ENCODE measurements around the gene MYL9. TPM values are rescaled to one million over a fixed set of nuclear protein-coding genes. Genes with fewer than 3 reads are reported as not detected.

Gene MYL9
- total and polyA plus RNA-seq, 2 of the 4 experiments (the other 2 are of a cell fraction), result 97.5 to 425 TPM

- Histone ChIP-seq H3K79me1 (ENCODE audit: low read depth in 1 of 2, low read length in 2 of 2) (peaks cover 30 to 87% of the 10 kb centered on the region in 2 experiments), H3K56ac (ENCODE audit: extremely low read depth, insufficient read depth, low read length) (no peak overlapping the region), H4K8ac (ENCODE audit: low read depth in 2 of 2, low read length in 2 of 2) (no peak overlapping the region), H3K4me2 (ENCODE audit: low read depth, low read length) (no peak overlapping the region), H3K4me3 (ENCODE audit: insufficient read depth, low read depth, low read length) (no peak overlapping the region), H3K23ac (ENCODE audit: low read depth, low read length) (no peak overlapping the region), H3K9me3 (ENCODE audit: control insufficient read depth, insufficient read depth, low read length) (no peaks in the 10 kb centered on the region), H3K4ac (ENCODE audit: low read depth, low read length) (peak overlapping the region; percentile 46; the same call in 1 of the 2 replicates), H3K9ac (ENCODE audit: low read depth, low read length) (no peak overlapping the region), H2AK5ac (ENCODE audit: low read depth, low read length) (no peak overlapping the region), H4K91ac (ENCODE audit: insufficient read depth, low read depth, low read length) (no peak overlapping the region), H3K27me3 (ENCODE audit: control insufficient read depth, insufficient read depth, low read length) (no peaks in the 10 kb centered on the region), H3K9me1 (ENCODE audit: insufficient read depth, low read length) (peaks cover 26% of the 10 kb centered on the region), H3K14ac (replicated peaks; ENCODE audit: low read depth, low read length) (no peak overlapping the region), H2AK9ac (replicated peaks; ENCODE audit: low read depth, low read length, poor library complexity) (peak overlapping the region; percentile 45), H2BK15ac (ENCODE audit: low read depth, low read length) (no peak overlapping the region), H3K27ac (ENCODE audit: insufficient read depth, low read length) (no peak overlapping the region; the same call in 1 of the 2 replicates), H2BK5ac (ENCODE audit: low read depth, low read length, poor library complexity, severe bottlenecking) (peak overlapping the region; percentile 5), H2AFZ (replicated peaks; ENCODE audit: low read length, poor library complexity) (no peak overlapping the region), H3K18ac (ENCODE audit: low read depth, low read length) (no peak overlapping the region), H2BK20ac (ENCODE audit: low read depth, low read length) (0 out of 2 replicates have a peak overlapping the region, but pooled peaks have one; percentile 9), H3K36me3 (ENCODE audit: control insufficient read depth, insufficient read depth, low read length) (peaks cover 68% of the 10 kb centered on the region), H2BK120ac (ENCODE audit: low read depth, low read length) (no peak overlapping the region), H4K20me1 (ENCODE audit: insufficient read depth, low read length) (peaks cover 80% of the 10 kb centered on the region), H3K4me1 (ENCODE audit: control insufficient read depth, insufficient read depth, low read length) (peaks cover 3% of the 10 kb centered on the region; the same call in 1 of the 2 replicates), H4K5ac (ENCODE audit: low read depth, low read length) (peak overlapping the region; percentile 18; the same call in 1 of the 2 replicates)
- DNase-seq (peak; percentile 13), ATAC-seq (ENCODE audit: low read depth) (peak; percentile 18)
- intact Hi-C loops (cut with micrococcal nuclease) (no loop called here), in situ Hi-C loops (cut with MboI; ENCODE audit: low sequenced_read_pairs) (no loop called here), dilution Hi-C loops (cut with HindIII; ENCODE audit: low sequenced_read_pairs, unreplicated experiment) (no loop called here)
- TF ChIP-seq CTCF (conservative IDR thresholded peaks at IDR 0.05; ENCODE audit: low read depth, low read length) (no peak), FOS (IDR thresholded peaks at IDR 0.05; ENCODE audit: low read depth, low read length) (no peak), RCOR1 (IDR thresholded peaks at IDR 0.05; ENCODE audit: insufficient replicate concordance, low read length) (no peak), MXI1 (IDR thresholded peaks at IDR 0.05; ENCODE audit: borderline replicate concordance, low read depth, low read length) (no peak), RAD21 (IDR thresholded peaks at IDR 0.05; ENCODE audit: low read length) (no peak), NFE2L2 (IDR thresholded peaks at IDR 0.05; ENCODE audit: low read depth, low read length) (no peak), BHLHE40 (IDR thresholded peaks at IDR 0.05; ENCODE audit: low read depth, low read length) (no peak), MAFK (IDR thresholded peaks at IDR 0.05; ENCODE audit: low read depth, low read length) (no peak), POLR2A (IDR thresholded peaks at IDR 0.05; ENCODE audit: low read depth, low read length) (no peak), CHD1 (IDR thresholded peaks at IDR 0.05; ENCODE audit: low read depth, low read length) (no peak), MAZ (IDR thresholded peaks at IDR 0.05; ENCODE audit: borderline replicate concordance, low read depth, low read length) (no peak), RFX5 (IDR thresholded peaks at IDR 0.05; ENCODE audit: low read depth, low read length) (no peak), USF2 (IDR thresholded peaks at IDR 0.05; ENCODE audit: low read depth, low read length) (no peak), ELK1 (IDR thresholded peaks at IDR 0.05; ENCODE audit: borderline replicate concordance, low read depth, low read length) (no peak), CEBPB (IDR thresholded peaks at IDR 0.05; ENCODE audit: low read depth, low read length) (no peak)
- ChIA-PET POLR2A (ENCODE audit: unreplicated experiment) (interaction anchor here (0.7 kb wide), 1 partner anchor 393 kb away, joined by 18 read pairs; no protein-coding TSS in a partner anchor), CTCF (no interaction called here)
- TSS peak; percentile 27 for BruUV-seq (replicated peaks)
- 68% methylated on average over 14 of the region's 31 CpGs; no CpG with 5 or more reads in 1 of the 2 experiments for WGBS, 2 experiments (ENCODE audit: extremely low coverage in 2 of 2, insufficient read length in 1 of 2)
Observed at GRCh38 chr20:36499723-36500501, 41.4 kb upstream of the MYL9 start.
